Activated naive CD4-positive, alpha-beta T cell (primary cell): Measurements from ENCODE around the gene ACADVL.

Experiments
- DNase-seq, 4 experiments: peaks; one replicate each; lab custom pipeline; 2025; lab: John Stamatoyannopoulos, UW

Gene ACADVL

GRCh38 chr17:7191571-7192270 lies 28.0 kb upstream of the ACADVL start:
- DNase-seq = no peak

GRCh38 chr17:7192271-7192937 lies 27.3 kb upstream of the ACADVL start:
- DNase-seq = no peak

DNA sequence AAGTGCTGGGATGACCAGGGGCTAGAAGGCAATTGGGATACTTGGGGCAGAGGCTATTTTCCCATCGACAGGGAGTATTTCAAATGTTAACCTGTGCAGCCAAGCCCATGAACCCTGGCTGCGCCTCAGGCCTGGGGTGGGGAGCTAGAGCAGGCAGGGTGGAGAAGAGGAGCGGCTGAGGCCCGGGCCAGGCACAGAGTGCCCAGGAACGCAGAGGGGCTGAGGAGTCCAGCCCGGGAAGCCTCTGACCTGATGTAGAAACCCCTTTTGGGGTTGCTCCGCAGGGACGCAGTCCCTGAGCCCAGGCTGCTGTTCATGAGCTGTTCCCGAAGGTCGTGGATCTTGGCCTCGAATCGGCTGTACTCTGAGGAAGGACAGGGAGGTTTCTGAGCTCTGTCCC lies 23.8 kb upstream of the ACADVL start:
- no peak for DNase-seq

GRCh38 chr17:7196651-7197401 lies 22.9 kb upstream of the ACADVL start:
- DNase-seq = no peak

DNA sequence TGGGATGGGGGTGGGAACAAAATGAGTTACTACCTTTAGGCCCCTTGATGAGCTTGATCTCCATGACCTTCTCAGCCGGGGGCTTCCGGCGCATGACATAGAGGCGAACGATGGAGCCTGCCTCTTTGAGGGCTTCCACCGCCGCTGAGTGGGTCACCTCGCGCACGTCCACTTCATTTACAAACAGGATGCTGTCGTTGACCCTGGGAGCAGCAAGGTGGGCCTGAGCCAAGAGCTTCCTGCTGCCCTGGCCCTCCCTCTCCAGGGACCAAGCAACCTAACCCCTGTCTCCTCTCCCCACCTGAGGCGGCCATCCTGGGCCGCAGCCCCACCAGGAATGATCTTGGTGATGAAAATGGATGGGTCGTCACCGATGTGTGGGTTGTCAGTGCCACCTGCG lies 16.3 kb upstream of the ACADVL start:
- DNase-seq = no peak

DNA sequence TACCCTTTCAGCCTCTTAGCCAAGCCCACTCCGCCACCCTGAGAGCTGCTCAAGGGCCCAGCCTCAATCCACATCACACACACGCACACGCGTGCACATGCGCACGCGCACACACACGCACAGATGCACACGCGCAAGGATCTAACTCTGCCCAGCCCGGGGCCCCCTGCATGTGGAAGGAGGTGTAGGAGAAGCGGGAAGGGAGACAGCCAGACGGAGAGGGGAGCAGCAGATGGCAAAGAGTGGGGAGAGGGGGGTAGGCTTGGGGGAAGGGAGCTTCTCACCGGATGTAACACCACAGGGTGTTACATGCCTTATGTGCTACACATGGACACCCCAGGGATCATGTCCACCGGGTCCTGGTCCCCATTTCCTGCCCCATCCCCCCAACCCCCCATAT lies 15.4 kb upstream of the ACADVL start:
- no peak for DNase-seq

DNA sequence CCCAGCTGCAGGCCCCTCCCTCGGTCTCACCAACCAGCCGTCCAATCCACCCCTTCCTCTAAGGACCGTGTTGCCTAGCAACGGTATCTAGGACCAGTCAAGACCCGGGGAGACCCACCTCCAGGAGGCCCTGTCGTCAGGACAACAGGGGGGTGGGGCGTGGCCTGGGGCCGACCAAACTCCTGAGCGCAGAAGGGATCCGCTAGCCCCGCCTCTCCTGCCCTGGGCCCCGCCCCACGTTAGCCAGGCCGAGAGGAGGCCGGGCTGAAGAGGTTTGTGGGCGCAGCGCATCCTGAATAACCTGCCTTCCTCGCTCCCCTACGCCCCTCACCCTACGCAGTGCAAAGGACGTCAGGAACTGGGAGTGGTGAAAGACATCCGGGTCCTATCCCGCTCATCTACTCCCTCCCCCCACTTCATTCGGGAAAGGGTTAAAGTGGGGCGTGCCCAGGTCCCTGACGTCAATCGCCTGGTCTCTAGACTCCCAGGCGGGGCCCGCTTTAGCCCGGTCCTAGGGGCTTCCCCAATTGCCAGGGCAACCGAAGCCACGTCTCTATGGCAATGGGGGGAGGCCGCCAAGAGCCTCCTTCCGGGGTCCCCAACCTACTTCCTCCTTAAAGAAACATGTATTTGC lies 14.8 kb upstream of the ACADVL start:
- DNase-seq = peak; percentile 70 to 94 (median 85)

GRCh38 chr17:7205561-7205960 lies 14.2 kb upstream of the ACADVL start:
- DNase-seq = no peak

DNA sequence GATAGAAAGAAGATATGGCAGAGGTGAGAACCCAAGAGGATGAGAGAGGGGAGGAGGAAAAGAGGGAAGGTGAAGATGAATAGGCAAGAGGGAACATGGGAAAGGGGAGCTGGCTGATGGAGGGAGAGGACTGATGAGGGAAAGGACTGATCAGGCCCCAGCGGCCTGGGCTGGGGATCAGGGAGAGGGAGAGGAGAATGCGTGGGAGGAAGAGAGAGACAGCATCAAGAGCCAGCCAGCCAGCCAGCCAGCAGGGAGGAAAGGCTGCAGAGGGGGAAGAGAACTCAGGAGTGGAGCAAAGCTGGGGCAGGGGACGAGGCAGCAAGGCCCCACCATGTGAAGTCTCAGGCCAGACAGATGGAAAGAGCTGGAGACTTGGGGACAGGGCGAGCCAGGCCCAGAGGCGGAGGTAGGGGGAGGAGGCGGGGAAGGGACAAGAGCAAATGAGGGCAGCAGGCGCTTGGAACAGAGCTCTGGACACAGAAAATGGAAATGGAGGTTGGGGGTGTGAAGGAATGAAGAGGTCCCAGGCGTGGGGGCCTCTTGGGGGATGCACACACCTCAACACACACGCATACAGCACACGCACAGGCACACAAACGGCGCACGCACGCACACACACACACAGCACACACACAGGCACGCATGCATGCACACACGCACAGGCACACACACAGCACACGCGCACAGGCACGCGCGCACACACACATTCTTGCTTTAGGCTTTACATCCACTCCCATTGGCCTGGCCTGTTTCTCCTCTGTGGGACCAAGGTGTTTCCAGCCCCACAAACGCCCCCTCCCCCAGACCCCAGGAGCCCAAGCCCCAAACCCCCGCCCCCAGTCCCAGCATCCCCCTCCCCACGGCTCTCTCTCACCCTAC lies 12.4 kb upstream of the ACADVL start:
- DNase-seq = no peak

GRCh38 chr17:7208027-7208571 lies 11.6 kb upstream of the ACADVL start:
- DNase-seq = no peak

- no peak for DNase-seq
Measured at GRCh38 chr17:7208754-7209460, 10.8 kb upstream of the ACADVL start.

GRCh38 chr17:7211491-7212273 lies 8.1 kb upstream of the ACADVL start:
- DNase-seq = no peak

DNA sequence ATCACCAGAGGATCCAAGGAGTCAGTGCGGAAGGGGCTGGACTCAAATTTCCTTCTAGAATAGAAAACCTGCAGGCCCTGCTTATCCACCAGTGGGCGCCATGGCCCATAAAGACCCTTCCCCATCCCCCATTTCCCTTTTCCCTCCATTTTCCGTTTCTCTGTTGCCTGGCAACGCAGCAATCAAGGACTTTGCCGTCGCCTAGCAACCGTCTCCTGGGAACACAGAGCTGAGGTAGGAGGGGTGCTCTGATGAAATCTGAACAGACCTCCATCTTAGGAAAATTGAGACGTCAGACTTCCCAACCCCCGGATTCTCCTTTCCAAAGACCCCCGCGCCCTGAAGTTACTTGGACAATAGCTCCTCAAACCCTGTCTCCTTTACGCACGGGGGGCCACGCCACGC lies 5.8 kb upstream of the ACADVL start:
- DNase-seq = peak in 1 of 4 experiments; percentile 72

DNA sequence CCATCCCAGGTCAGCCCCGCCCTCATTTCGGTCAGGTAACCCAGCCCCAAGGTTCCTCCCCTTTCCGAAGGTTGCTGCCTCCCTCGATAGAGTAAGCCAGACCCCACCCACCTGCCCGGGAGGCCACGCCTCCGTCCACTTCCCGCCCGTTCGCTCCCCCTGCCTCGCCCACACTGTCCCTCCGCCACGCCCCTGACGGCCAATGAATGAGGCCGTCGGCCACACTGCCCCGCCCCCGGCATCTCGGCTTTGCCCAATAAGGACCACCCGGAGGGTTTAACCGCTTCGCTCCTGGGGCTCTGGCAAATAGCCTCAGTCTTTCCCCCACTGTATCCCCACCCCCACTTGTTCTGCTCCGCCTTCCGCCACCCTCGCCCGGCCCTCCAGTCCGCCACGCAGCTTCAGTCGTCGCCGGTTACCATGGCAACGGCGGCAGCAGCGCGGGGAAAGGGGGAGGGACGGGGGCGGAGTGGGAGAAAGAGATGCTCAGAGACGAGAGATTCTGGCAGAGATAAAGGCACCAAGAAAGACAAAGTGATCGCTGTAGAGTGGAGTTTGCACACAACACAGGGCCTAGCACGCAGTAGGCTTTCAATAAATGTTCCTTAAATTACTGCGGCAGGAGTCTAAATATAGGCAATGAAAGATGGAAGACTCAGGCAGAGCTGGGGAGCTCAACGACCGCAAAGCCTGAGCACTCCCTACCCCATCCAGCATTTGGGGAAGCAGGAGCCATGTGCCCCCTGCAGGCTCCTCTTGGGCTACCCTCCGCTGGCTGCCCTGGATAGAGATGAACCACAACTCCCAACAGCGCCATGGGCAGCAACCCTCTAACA lies 5.2 kb upstream of the ACADVL start:
- peak; percentile 95 to 99 (median 98) for DNase-seq

GRCh38 chr17:7215136-7215638 lies 4.6 kb upstream of the ACADVL start:
- no peak for DNase-seq

DNA sequence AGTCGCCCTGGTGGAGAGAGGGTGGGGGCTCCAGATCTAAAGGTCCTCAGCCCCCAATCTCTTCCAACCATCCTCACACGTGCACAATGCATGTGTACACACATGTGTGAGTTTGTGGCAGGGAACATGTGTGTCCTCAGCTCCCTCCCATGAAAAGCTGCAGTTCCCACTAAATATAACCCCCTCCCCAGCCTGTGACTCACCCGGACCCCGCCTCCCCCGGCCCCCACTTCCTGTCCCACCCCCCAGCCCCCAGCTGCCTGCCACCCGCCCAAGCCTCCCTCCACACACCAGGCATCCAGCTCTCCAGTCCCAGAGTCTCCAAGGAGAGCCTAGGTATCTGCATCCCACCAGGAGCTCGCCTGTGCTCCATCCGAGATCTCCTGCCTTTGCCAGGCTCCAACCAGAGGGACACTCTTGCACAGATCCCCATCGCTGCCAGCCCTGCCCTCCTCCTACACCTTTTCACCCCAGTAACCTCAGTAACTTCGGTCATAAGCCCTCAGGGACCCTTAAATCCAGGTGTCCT lies 4.0 kb upstream of the ACADVL start:
- peak in 1 of 4 experiments; percentile 15 for DNase-seq

DNA sequence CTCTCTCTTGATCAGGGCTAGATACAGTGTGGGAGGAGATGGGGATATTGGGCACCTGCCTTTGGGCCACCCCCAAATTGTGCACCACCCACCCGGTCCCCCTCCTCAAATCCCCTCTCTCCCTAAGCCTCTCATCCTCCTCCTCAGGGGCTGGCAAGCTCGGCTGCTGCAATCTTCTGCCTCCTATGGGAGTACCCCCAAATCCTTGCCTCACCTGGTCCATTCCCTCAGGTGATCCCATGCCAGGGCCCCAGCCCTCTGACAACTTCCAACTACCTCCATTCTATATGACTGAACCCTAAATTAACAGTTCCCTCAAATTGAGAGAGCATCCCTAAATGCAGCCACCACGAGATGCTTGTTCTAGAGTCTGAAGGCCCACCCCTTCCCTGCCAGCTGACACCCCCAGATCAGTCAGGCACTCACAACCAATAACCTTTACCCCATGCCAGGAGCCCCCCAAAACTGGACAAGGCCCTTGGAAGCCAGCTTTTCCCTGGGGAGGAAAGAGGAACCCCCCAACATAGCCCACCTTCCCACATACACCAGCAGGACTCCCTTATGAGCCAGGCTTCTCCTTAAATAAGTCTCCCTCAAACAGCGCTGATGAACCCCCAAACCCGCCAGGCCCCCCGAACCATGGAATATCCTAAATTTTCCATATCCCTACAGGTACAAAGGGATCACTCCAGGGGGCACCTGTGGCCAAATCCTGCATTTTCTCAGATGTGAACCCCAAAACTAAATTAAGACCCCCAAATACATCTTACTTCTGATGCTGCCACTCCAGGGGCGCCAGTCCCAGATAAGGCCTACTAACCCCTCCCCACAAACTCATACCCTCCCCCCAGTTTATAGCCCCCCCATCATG lies 3.3 kb upstream of the ACADVL start:
- no peak for DNase-seq
